Measurements from ENCODE around the gene SORBS1. TPM values are rescaled to one million over a fixed set of nuclear protein-coding genes. Genes with fewer than 3 reads are reported as not detected.

Gene SORBS1
- total RNA-seq, 1 donor from 2014 or later = 30.7 TPM

GRCh38 chr10:95288303-95288702 is 272.9 kb downstream of the SORBS1 start:
- H3K27me3 Mint-ChIP-seq = peaks cover 14% of the 10 kb centered on the region
- no peak for DNase-seq (ENCODE audit: low spot score, unreplicated experiment)
- H3K4me3 Mint-ChIP-seq (ENCODE audit: low read depth) = peak overlapping the region; percentile 59
- peaks cover 26% of the 10 kb centered on the region for H3K4me1 Mint-ChIP-seq (ENCODE audit: low read depth)
- peak overlapping the region; percentile 27 for H3K27ac Mint-ChIP-seq
- no peak for TF ChIP-seq CTCF (IDR thresholded peaks at IDR 0.05; ENCODE audit: unreplicated experiment)
- no peaks in the 10 kb centered on the region for H3K36me3 Mint-ChIP-seq (ENCODE audit: insufficient read depth)
- H3K9me3 Mint-ChIP-seq (ENCODE audit: low read depth) = no peaks in the 10 kb centered on the region

GRCh38 chr10:95287281-95287680 is 273.9 kb downstream of the SORBS1 start:
- Mint-ChIP-seq H3K27ac (no peak overlapping the region), H3K36me3 (ENCODE audit: insufficient read depth) (no peaks in the 10 kb centered on the region), H3K27me3 (peaks cover 11% of the 10 kb centered on the region), H3K4me1 (ENCODE audit: low read depth) (peaks cover 26% of the 10 kb centered on the region), H3K4me3 (ENCODE audit: low read depth) (no peak overlapping the region), H3K9me3 (ENCODE audit: low read depth) (no peaks in the 10 kb centered on the region)
- TF ChIP-seq CTCF (IDR thresholded peaks at IDR 0.05; ENCODE audit: unreplicated experiment) = no peak
- no peak for DNase-seq (ENCODE audit: low spot score, unreplicated experiment)

- Mint-ChIP-seq H3K27me3 (peaks cover 7% of the 10 kb centered on the region), H3K36me3 (ENCODE audit: insufficient read depth) (no peaks in the 10 kb centered on the region), H3K4me3 (ENCODE audit: low read depth) (no peak overlapping the region), H3K27ac (no peak overlapping the region), H3K9me3 (ENCODE audit: low read depth) (no peaks in the 10 kb centered on the region), H3K4me1 (ENCODE audit: low read depth) (peaks cover 25% of the 10 kb centered on the region)
- DNase-seq (ENCODE audit: low spot score, unreplicated experiment) = no peak
- no peak for TF ChIP-seq CTCF (IDR thresholded peaks at IDR 0.05; ENCODE audit: unreplicated experiment)
Measured at GRCh38 chr10:95286707-95287106, 274.5 kb downstream of the SORBS1 start.

- DNase-seq (ENCODE audit: low spot score, unreplicated experiment) = no peak
- Mint-ChIP-seq H3K4me1 (ENCODE audit: low read depth) (peaks cover 31% of the 10 kb centered on the region), H3K36me3 (ENCODE audit: insufficient read depth) (no peaks in the 10 kb centered on the region), H3K4me3 (ENCODE audit: low read depth) (no peak overlapping the region), H3K27ac (no peak overlapping the region), H3K9me3 (ENCODE audit: low read depth) (no peaks in the 10 kb centered on the region), H3K27me3 (peaks cover 3% of the 10 kb centered on the region)
- no peak for TF ChIP-seq CTCF (IDR thresholded peaks at IDR 0.05; ENCODE audit: unreplicated experiment)
Measured at GRCh38 chr10:95285556-95285955, 275.6 kb downstream of the SORBS1 start.

- no peak for DNase-seq (ENCODE audit: low spot score, unreplicated experiment)
- Mint-ChIP-seq H3K36me3 (ENCODE audit: insufficient read depth) (no peaks in the 10 kb centered on the region), H3K4me3 (ENCODE audit: low read depth) (no peak overlapping the region), H3K9me3 (ENCODE audit: low read depth) (no peaks in the 10 kb centered on the region), H3K4me1 (ENCODE audit: low read depth) (peaks cover 29% of the 10 kb centered on the region), H3K27me3 (peaks cover 3% of the 10 kb centered on the region), H3K27ac (no peak overlapping the region)
- TF ChIP-seq CTCF (IDR thresholded peaks at IDR 0.05; ENCODE audit: unreplicated experiment) = no peak
Measured at GRCh38 chr10:95284807-95285206, 276.4 kb downstream of the SORBS1 start.

Measured in progenitor cell of endocrine pancreas (in vitro differentiated cells).